GM12878 (cell line): ENCODE results near the gene WFDC6.

Experiments used
- EP300 ChIP-seq, 2 experiments: fragments of 150-350 bp in 1 of 2; IDR thresholded peaks; 2 replicates each; pipeline ENCODE4 v1.6.1; 2011 to 2012; ENCODE audit warnings: low read depth in 2 of 2, low read length in 2 of 2, borderline replicate concordance in 1 of 2, improper control_type of control experiment in 1 of 2, inconsistent platforms in 1 of 2; ENCODE audit not compliant: control insufficient read depth in 1 of 2
- POLR2A ChIP-seq: IDR thresholded peaks from 2 replicates; pipeline ENCODE4 v1.6.1; 2011; ENCODE audit warnings: low read depth, mild to moderate bottlenecking, low read length
- SP1 ChIP-seq: IDR thresholded peaks from one replicate; pipeline ENCODE4 v1.6.1; 2011; ENCODE audit warnings: low read depth, low read length
- STAT1 ChIP-seq: fragments of 450-650 bp; conservative IDR thresholded peaks from 2 replicates; pipeline ENCODE4 v1.6.1; 2014; ENCODE audit warnings: antibody characterized with exemption, mild to moderate bottlenecking
- YY1 ChIP-seq: IDR thresholded peaks from 2 replicates; pipeline ENCODE4 v1.6.1; 2011; ENCODE audit warnings: low read depth, mild to moderate bottlenecking, low read length
- TF ChIP-seq, protein P1 (sequence below): IDR thresholded peaks from 2 replicates; pipeline ENCODE4 v1.6.1; 2012; ENCODE audit warnings: mild to moderate bottlenecking, low read depth, low read length

GRCh38 chr20:45518282-45518681, 21.0 kb downstream of the WFDC6 start:
- TF ChIP-seq YY1 (no peak), STAT1 (no peak), EP300 (IDR thresholded peaks at IDR 0.05; ENCODE audit: borderline replicate concordance in 1 of 2, control insufficient read depth in 1 of 2, low read depth in 2 of 2, low read length in 2 of 2) (no peak), SP1 (no peak), POLR2A (no peak)
- TF ChIP-seq, protein P1, sequence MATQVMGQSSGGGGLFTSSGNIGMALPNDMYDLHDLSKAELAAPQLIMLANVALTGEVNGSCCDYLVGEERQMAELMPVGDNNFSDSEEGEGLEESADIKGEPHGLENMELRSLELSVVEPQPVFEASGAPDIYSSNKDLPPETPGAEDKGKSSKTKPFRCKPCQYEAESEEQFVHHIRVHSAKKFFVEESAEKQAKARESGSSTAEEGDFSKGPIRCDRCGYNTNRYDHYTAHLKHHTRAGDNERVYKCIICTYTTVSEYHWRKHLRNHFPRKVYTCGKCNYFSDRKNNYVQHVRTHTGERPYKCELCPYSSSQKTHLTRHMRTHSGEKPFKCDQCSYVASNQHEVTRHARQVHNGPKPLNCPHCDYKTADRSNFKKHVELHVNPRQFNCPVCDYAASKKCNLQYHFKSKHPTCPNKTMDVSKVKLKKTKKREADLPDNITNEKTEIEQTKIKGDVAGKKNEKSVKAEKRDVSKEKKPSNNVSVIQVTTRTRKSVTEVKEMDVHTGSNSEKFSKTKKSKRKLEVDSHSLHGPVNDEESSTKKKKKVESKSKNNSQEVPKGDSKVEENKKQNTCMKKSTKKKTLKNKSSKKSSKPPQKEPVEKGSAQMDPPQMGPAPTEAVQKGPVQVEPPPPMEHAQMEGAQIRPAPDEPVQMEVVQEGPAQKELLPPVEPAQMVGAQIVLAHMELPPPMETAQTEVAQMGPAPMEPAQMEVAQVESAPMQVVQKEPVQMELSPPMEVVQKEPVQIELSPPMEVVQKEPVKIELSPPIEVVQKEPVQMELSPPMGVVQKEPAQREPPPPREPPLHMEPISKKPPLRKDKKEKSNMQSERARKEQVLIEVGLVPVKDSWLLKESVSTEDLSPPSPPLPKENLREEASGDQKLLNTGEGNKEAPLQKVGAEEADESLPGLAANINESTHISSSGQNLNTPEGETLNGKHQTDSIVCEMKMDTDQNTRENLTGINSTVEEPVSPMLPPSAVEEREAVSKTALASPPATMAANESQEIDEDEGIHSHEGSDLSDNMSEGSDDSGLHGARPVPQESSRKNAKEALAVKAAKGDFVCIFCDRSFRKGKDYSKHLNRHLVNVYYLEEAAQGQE, result no peak
